ENCODE results near the gene REX1BD. TPM values are rescaled to one million over a fixed set of nuclear protein-coding genes. Genes with fewer than 3 reads are reported as not detected.

The REX1BD gene
- polyA plus RNA-seq, 1 donor from 2014 or later, result 214 TPM

- no peak within 1 kb of the TSS for H3K9ac ChIP-seq (ENCODE audit: low read length)
- peak within 1 kb of the TSS; percentile 48 for H3K4me3 ChIP-seq (ENCODE audit: low read length)
- H4K20me1 ChIP-seq (ENCODE audit: insufficient read depth), result no peaks in the 10 kb centered on the region
These were observed 18.0 kb downstream of the REX1BD start, which contains the start of gene CRLF1 for GRCh38 chr19:18606281-18607225. TSS of gene CRLF1 (minus strand) at chr19:18606799. CDS start at chr19:18606656, 143 bp downstream.

More at GRCh38 chr19:18606281-18607225, 18.0 kb downstream of the REX1BD start, which contains the start of gene CRLF1:
- Histone ChIP-seq H3K27me3 (ENCODE audit: insufficient read depth, low read depth, low read length) (peaks cover 95% of the 10 kb centered on the region), H3K79me2 (replicated peaks; ENCODE audit: insufficient read depth, low read length) (no peaks in the 10 kb centered on the region), H3F3A (ENCODE audit: insufficient read depth, low read length, poor library complexity, severe bottlenecking) (no peaks in the 10 kb centered on the region), H2AFZ (ENCODE audit: low read depth, low read length) (no peak within 1 kb of the TSS), H3K4me2 (ENCODE audit: low read length) (no peak within 1 kb of the TSS), H3K9me2 (ENCODE audit: insufficient read depth, low read length) (no peaks in the 10 kb centered on the region), H3K27ac (ENCODE audit: low read length) (no peak within 1 kb of the TSS), H3K9me3 (ENCODE audit: low read length) (no peaks in the 10 kb centered on the region), H3K36me3 (ENCODE audit: insufficient read depth, low read length) (no peaks in the 10 kb centered on the region)
- no peak for TF ChIP-seq EZH2 (IDR thresholded peaks at IDR 0.05; ENCODE audit: borderline replicate concordance, insufficient read depth, low read length, poor library complexity, severe bottlenecking)
- TF ChIP-seq EP300 (conservative IDR thresholded peaks at IDR 0.05; ENCODE audit: poor library complexity, severe bottlenecking), result no peak
- TF ChIP-seq RAD21 (conservative IDR thresholded peaks at IDR 0.05), result no peak
- TF ChIP-seq POLR2AphosphoS5 (IDR thresholded peaks at IDR 0.05), result no peak
- TF ChIP-seq REST (IDR thresholded peaks at IDR 0.05; ENCODE audit: borderline replicate concordance), result no peak
- TF ChIP-seq CTCF (IDR thresholded peaks at IDR 0.05; ENCODE audit: poor library complexity, severe bottlenecking), result no peak
- no peak for TF ChIP-seq SMC3 (conservative IDR thresholded peaks at IDR 0.05; ENCODE audit: poor library complexity)
- no peak for TF ChIP-seq TAF1 (IDR thresholded peaks at IDR 0.05; ENCODE audit: low read depth)
- TF ChIP-seq MXI1 (conservative IDR thresholded peaks at IDR 0.05; ENCODE audit: poor library complexity, severe bottlenecking), result no peak
